Measurements from ENCODE around the gene NPTX2. TPM values are rescaled to one million over a fixed set of nuclear protein-coding genes. Genes with fewer than 3 reads are reported as not detected.

The NPTX2 gene
- total RNA-seq, 1 experiment from 2014 or later: 10.9 TPM

- TF ChIP-seq PRDM15 (CRISPR knock-in tag; IDR thresholded peaks at IDR 0.05) (no peak), ARID4B (CRISPR knock-in tag; IDR thresholded peaks at IDR 0.05; ENCODE audit: borderline replicate concordance) (no peak), ZNF219 (CRISPR knock-in tag; IDR thresholded peaks at IDR 0.05; ENCODE audit: borderline replicate concordance) (no peak), ERG (CRISPR knock-in tag; IDR thresholded peaks at IDR 0.05) (no peak), MLX (CRISPR knock-in tag; IDR thresholded peaks at IDR 0.05) (no peak), CDX4 (CRISPR knock-in tag; IDR thresholded peaks at IDR 0.05; ENCODE audit: borderline replicate concordance) (no peak), CTCF (IDR thresholded peaks at IDR 0.05) (no peak), ATF1 (CRISPR knock-in tag; IDR thresholded peaks at IDR 0.05) (no peak), AFF4 (CRISPR knock-in tag; IDR thresholded peaks at IDR 0.05; ENCODE audit: borderline replicate concordance) (no peak), CREM (CRISPR knock-in tag; IDR thresholded peaks at IDR 0.05) (no peak), ZNF396 (CRISPR knock-in tag; IDR thresholded peaks at IDR 0.05; ENCODE audit: borderline replicate concordance) (no peak), HMGXB4 (CRISPR knock-in tag; IDR thresholded peaks at IDR 0.05) (no peak)
These were observed 14.2 kb upstream of the NPTX2 start (continued) for GRCh38 chr7:98602755-98603398.

Data from WTC11 (cell line).